ENCODE data around the gene KCNT2. TPM values are rescaled to one million over a fixed set of nuclear protein-coding genes. Genes with fewer than 3 reads are reported as not detected.

KCNT2 gene
- total and polyA plus RNA-seq, 2 of the 8 experiments (the other 6 are each of a cell fraction or from before 2014, with no cell fraction given) = 2.3 to 10.2 TPM

- Histone ChIP-seq H3K4me2 (ENCODE audit: insufficient read depth in 1 of 2, low read depth in 2 of 2, low read length in 2 of 2) (no peak overlapping the region), H2BK5ac (ENCODE audit: low read depth, low read length) (no peak overlapping the region), H4K91ac (replicated peaks; ENCODE audit: insufficient read length, low read length) (no peak overlapping the region), H3K27ac (ENCODE audit: low read depth, low read length) (no peak overlapping the region), H3K79me1 (ENCODE audit: low read depth, low read length) (no peaks in the 10 kb centered on the region), H3K4me3 (ENCODE audit: extremely low read depth in 1 of 4, insufficient read depth in 2 of 4, low read depth in 3 of 4, low read length in 4 of 4) (no peak overlapping the region), H4K5ac (ENCODE audit: insufficient read length, low read depth, low read length) (no peak overlapping the region), H3K27me3 (replicated peaks in 1 of 4; ENCODE audit: control insufficient read depth in 3 of 4, extremely low read depth in 1 of 4, insufficient read depth in 3 of 4, low read length in 3 of 4) (no peaks in the 10 kb centered on the region), H4K20me1 (replicated peaks in 1 of 2; ENCODE audit: control insufficient read depth in 1 of 2, insufficient read depth in 2 of 2, low read length in 2 of 2) (no peaks in the 10 kb centered on the region), H2AK5ac (ENCODE audit: low read depth, low read length) (no peak overlapping the region), H3K14ac (ENCODE audit: insufficient read length) (no peak overlapping the region), H4K8ac (ENCODE audit: extremely low read depth, insufficient read depth, low read length) (no peak overlapping the region), H3K9me3 (ENCODE audit: insufficient read depth in 2 of 2, low read depth in 1 of 2, low read length in 1 of 2) (no peaks in the 10 kb centered on the region), H2BK15ac (ENCODE audit: low read length) (no peak overlapping the region), H3K79me2 (ENCODE audit: control insufficient read depth in 1 of 2, insufficient read depth in 2 of 2, low read length in 2 of 2) (no peaks in the 10 kb centered on the region), H2BK120ac (replicated peaks; ENCODE audit: low read depth, low read length) (no peak overlapping the region), H3K36me3 (ENCODE audit: control insufficient read depth in 2 of 4, insufficient read depth in 4 of 4, low read length in 3 of 4) (no peaks in the 10 kb centered on the region), H3K4ac (replicated peaks; ENCODE audit: insufficient read length, low read depth, low read length) (no peak overlapping the region), H2AFZ (ENCODE audit: low read length) (no peak overlapping the region), H2BK20ac (ENCODE audit: low read length) (no peak overlapping the region), H3K18ac (ENCODE audit: extremely low read depth, low read length) (no peak overlapping the region), H3K9ac (replicated peaks in 1 of 4; ENCODE audit: extremely low read depth in 1 of 4, low read depth in 3 of 4, low read length in 3 of 4) (no peak overlapping the region), H3K23ac (ENCODE audit: insufficient read length) (no peak overlapping the region), H3K4me1 (replicated peaks in 1 of 4; ENCODE audit: control insufficient read depth in 3 of 4, insufficient read depth in 4 of 4, low read length in 3 of 4) (no peaks in the 10 kb centered on the region), H2BK12ac (ENCODE audit: low read depth, low read length) (no peak overlapping the region), H3K23me2 (ENCODE audit: low read depth, low read length) (no peaks in the 10 kb centered on the region), H3K56ac (replicated peaks; ENCODE audit: insufficient read length, low read depth, low read length) (no peak overlapping the region)
- POLR2A ChIA-PET (ENCODE audit: partially characterized antibody) = no interaction called here
- FAIRE-seq (peak; percentile 19), DNase-seq (ENCODE audit: low read depth in 1 of 2, low spot score in 2 of 2) (no peak)
- 85% methylated on average over 3 of the region's 3 CpGs; no CpG with 5 or more reads in 1 of the 2 experiments for WGBS, 2 experiments (ENCODE audit: extremely low coverage in 1 of 2, insufficient coverage in 1 of 2, insufficient read length in 1 of 2, insufficient replicate concordance in 2 of 2, low coverage in 1 of 2, low lambda C conversion rate in 2 of 2, missing lambda C conversion rate in 1 of 2)
- CTCF ChIA-PET (ENCODE audit: partially characterized antibody) = interaction anchor here (1.4 kb wide), 1 partner anchor 301 kb away, joined by 3 read pairs; no protein-coding TSS in a partner anchor
- TF ChIP-seq BCL11A (IDR thresholded peaks at IDR 0.05; ENCODE audit: low read depth in 2 of 2, low read length in 2 of 2) (no peak), SRF (IDR thresholded peaks at IDR 0.05; ENCODE audit: low read depth, low read length) (no peak), SAP30 (IDR thresholded peaks at IDR 0.05; ENCODE audit: insufficient read depth, insufficient replicate concordance, low read length) (no peak), RXRA (IDR thresholded peaks at IDR 0.05; ENCODE audit: insufficient read depth, low read depth, low read length) (no peak), TEAD4 (IDR thresholded peaks at IDR 0.05; ENCODE audit: low read depth, low read length) (no peak), TAF1 (IDR thresholded peaks at IDR 0.05; ENCODE audit: low read depth, low read length) (no peak)
These were observed 47.3 kb upstream of the KCNT2 start for GRCh38 chr1:196655494-196655893.

Data from H1 (cell line).